ENCODE data around the gene FRMD1. TPM values are rescaled to one million over a fixed set of nuclear protein-coding genes. Genes with fewer than 3 reads are reported as not detected.
A peak's percentile ranks its signal among the peaks of the same experiment; 100 is the strongest.

Gene FRMD1
- total and polyA plus RNA-seq, 8 donors = 0.02 to 0.15 TPM; not detected in 6

GRCh38 chr6:168015482-168016175, 63.4 kb downstream of the FRMD1 start:
- WGBS, 2 donors = 77 to 78% methylated on average over 14 of the region's 14 CpGs

GRCh38 chr6:168015009-168015408, 64.0 kb downstream of the FRMD1 start:
- H3K4me3 ChIP-seq = no peak overlapping the region
- no peaks in the 10 kb centered on the region for H3K9me3 ChIP-seq
- no peaks in the 10 kb centered on the region for H3K4me1 ChIP-seq
- no peak for ATAC-seq
- H3K27ac ChIP-seq = no peak overlapping the region
- no peak for FAIRE-seq
- peak in 1 of 6 donors; percentile 6 for DNase-seq
- H3K36me3 ChIP-seq = no peaks in the 10 kb centered on the region
- intact Hi-C loops (cut with DNase I) = no loop called here
- WGBS, 2 donors = 85 to 87% methylated on average over 4 of the region's 4 CpGs
- no peaks in the 10 kb centered on the region for H3K27me3 ChIP-seq
- no peak for TF ChIP-seq CTCF (IDR thresholded peaks at IDR 0.05)

More at GRCh38 chr6:168015482-168016175, 63.4 kb downstream of the FRMD1 start:
- ATAC-seq = no peak
- intact Hi-C loops (cut with DNase I) = no loop called here
- no peak for TF ChIP-seq CTCF (IDR thresholded peaks at IDR 0.05)
- no peak for FAIRE-seq
- Histone ChIP-seq H3K27ac (no peak overlapping the region), H3K4me1 (no peaks in the 10 kb centered on the region), H3K9me3 (no peaks in the 10 kb centered on the region), H3K4me3 (no peak overlapping the region), H3K36me3 (no peaks in the 10 kb centered on the region), H3K27me3 (no peaks in the 10 kb centered on the region)
- peak in 1 of 6 donors; percentile 8 for DNase-seq

- DNase-seq = no peak
- intact Hi-C loops (cut with DNase I) = no loop called here
- no peaks in the 10 kb centered on the region for H3K36me3 ChIP-seq
- no peaks in the 10 kb centered on the region for H3K4me1 ChIP-seq
- no peaks in the 10 kb centered on the region for H3K27me3 ChIP-seq
- FAIRE-seq = no peak
- no peak overlapping the region for H3K27ac ChIP-seq
- no peaks in the 10 kb centered on the region for H3K9me3 ChIP-seq
- TF ChIP-seq CTCF (IDR thresholded peaks at IDR 0.05) = no peak
- WGBS, 2 donors = 37 to 41% methylated on average over 6 of the region's 6 CpGs
- ATAC-seq = no peak
- H3K4me3 ChIP-seq = no peak overlapping the region
Measured at GRCh38 chr6:168014428-168014827, 64.6 kb downstream of the FRMD1 start.

- TF ChIP-seq CTCF (IDR thresholded peaks at IDR 0.05) = no peak
- 67 to 80% methylated on average over 7 of the region's 7 CpGs for WGBS, 2 donors
- FAIRE-seq = no peak
Measured at GRCh38 chr6:168013250-168013915, 65.6 kb downstream of the FRMD1 start.

More at GRCh38 chr6:168013250-168013915, 65.6 kb downstream of the FRMD1 start:
- Histone ChIP-seq H3K9me3 (no peaks in the 10 kb centered on the region), H3K27ac (no peak overlapping the region), H3K36me3 (no peaks in the 10 kb centered on the region), H3K27me3 (no peaks in the 10 kb centered on the region), H3K4me1 (no peaks in the 10 kb centered on the region), H3K4me3 (no peak overlapping the region)
- DNase-seq (peak in 1 of 6 donors; percentile 11), ATAC-seq (no peak)
- intact Hi-C loops (cut with DNase I) = no loop called here

All from pancreas (tissue), 10 donors.